IPS-18a (cell line): ENCODE results near the gene TMEM121.
"Not testable (repeated sequence)": the region's sequence is repeated elsewhere in the genome, so short reads cannot be mapped to it uniquely, and the experiment has no call there.

Experiments used
- H3K27ac ChIP-seq: one replicate; pipeline ENCODE4 v1.5.1; 2013; ENCODE audit warnings: low read length
- H3K27me3 ChIP-seq: one replicate; pipeline ENCODE4 v1.6.1; 2013; ENCODE audit warnings: mild to moderate bottlenecking, low read length; ENCODE audit not compliant: control insufficient read depth, insufficient read depth
- H3K36me3 ChIP-seq: one replicate; pipeline ENCODE4 v1.6.1; 2013; ENCODE audit warnings: low read depth, low read length; ENCODE audit not compliant: control insufficient read depth
- H3K4me1 ChIP-seq: one replicate; pipeline ENCODE4 v1.6.1; 2013; ENCODE audit warnings: low read depth, low read length; ENCODE audit not compliant: control insufficient read depth
- H3K4me3 ChIP-seq: one replicate; pipeline ENCODE4 v1.5.1; 2013; ENCODE audit warnings: low read length
- H3K9ac ChIP-seq: one replicate; pipeline ENCODE4 v1.6.1; 2013; ENCODE audit warnings: mild to moderate bottlenecking, low read length, moderate library complexity
- H3K9me3 ChIP-seq: one replicate; pipeline ENCODE4 v1.6.1; 2013; ENCODE audit warnings: low read depth, low read length; ENCODE audit not compliant: control insufficient read depth

TMEM121 gene

GRCh38 chr14:105549481-105549880 lies 23.1 kb downstream of the TMEM121 start:
- H3K9me3 ChIP-seq, result peaks cover 28% of the 10 kb centered on the region
- H3K4me1 ChIP-seq, result no peaks in the 10 kb centered on the region
- no peaks in the 10 kb centered on the region for H3K36me3 ChIP-seq
- H3K4me3 ChIP-seq, result no peak overlapping the region
- no peak overlapping the region for H3K9ac ChIP-seq
- H3K27me3 ChIP-seq, result no peaks in the 10 kb centered on the region
- no peak overlapping the region for H3K27ac ChIP-seq

DNA sequence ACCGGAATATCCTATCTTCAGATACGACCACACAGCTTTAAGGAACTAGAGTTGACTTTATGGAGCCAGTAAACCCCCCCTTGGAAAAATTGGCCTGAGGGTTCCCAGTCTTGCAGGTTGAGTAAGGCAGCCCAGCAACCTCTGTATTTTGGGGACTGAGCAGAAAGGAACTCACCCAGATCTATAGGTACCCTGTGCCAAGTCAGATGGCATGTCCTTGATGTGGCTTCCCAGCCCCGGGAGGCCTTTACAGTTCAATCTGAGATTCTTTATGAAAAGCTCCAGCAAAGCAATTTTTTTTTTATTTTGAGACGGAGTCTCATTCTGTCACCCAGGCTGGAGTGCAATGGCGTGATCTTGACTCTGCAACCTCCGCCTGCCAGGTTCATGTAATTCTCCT lies 27.6 kb downstream of the TMEM121 start:
- Histone ChIP-seq H3K27ac (no peak overlapping the region), H3K36me3 (no peaks in the 10 kb centered on the region), H3K4me3 (no peak overlapping the region), H3K9me3 (peaks cover 21% of the 10 kb centered on the region), H3K4me1 (no peaks in the 10 kb centered on the region), H3K27me3 (no peaks in the 10 kb centered on the region), H3K9ac (no peak overlapping the region)

- H3K9ac ChIP-seq, result no peak overlapping the region
- peaks cover 16% of the 10 kb centered on the region for H3K9me3 ChIP-seq
- no peaks in the 10 kb centered on the region for H3K27me3 ChIP-seq
- H3K27ac ChIP-seq, result no peak overlapping the region
- H3K4me1 ChIP-seq, result no peaks in the 10 kb centered on the region
- no peak overlapping the region for H3K4me3 ChIP-seq
- no peaks in the 10 kb centered on the region for H3K36me3 ChIP-seq
Measured at GRCh38 chr14:105554523-105554922, 28.1 kb downstream of the TMEM121 start.

DNA sequence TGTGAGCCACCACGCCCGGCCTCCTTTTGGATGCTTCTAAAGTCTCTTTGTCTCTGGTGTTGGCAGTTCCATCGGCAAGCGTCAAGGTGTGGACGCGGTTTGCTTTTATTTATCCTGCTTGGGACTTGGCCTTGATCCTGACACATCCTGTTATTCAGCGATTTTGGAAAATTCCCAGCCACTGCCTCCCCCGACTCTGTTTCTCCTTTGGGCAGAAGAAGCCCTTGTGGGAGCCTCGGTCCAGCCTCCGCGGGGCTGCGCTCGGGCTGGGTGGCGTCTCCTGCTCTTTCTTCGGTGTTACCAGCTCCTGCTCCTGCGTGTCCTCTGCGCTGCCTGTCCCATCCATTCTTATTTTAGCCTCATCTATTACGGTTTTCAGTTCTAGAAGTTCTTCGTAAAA lies 31.3 kb downstream of the TMEM121 start:
- H3K27ac ChIP-seq, H3K9ac ChIP-seq: not testable (repeated sequence)
- H3K9me3 ChIP-seq, result peaks cover 11% of the 10 kb centered on the region

DNA sequence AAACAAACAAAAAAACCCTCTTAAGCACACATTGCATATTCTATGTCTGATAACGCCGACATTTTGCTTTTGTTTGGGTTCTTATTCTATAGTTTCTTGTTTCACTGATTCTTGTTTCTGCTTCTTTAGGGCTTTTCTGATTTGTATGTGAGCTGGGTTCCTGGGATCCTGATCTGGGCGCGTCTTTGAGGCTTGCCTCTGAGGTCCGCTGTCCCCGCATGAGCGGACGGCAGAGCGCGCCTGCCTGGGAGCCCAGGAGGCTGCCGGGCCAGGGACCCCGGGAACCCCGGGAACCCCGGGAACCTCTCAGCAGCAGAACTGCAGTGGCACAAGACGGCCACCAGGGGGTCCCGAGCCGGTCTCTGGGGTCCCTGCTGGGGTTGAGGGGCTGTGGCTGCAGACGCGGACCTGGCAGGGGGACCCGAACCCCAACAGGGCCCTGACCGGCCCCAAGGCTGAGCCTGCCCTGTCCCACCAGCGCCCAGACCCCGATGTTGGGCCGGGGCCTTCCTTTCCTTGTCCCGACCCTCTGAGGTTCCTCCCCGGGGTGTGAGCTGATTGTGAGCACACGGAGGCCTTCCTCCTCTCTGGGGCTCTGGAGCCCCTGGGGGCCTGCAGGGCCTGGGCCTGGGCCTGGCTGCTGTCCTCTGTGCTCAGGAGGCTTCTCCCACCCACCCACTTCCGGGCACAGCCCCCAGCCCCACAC lies 32.2 kb downstream of the TMEM121 start:
- H3K27me3 ChIP-seq, H3K27ac ChIP-seq, H3K36me3 ChIP-seq, H3K9ac ChIP-seq, H3K4me3 ChIP-seq, H3K4me1 ChIP-seq: not testable (repeated sequence)
- peaks cover 16% of the 10 kb centered on the region for H3K9me3 ChIP-seq

More for the DNA sequence above, 31.3 kb downstream of the TMEM121 start:
- not testable (repeated sequence) for H3K4me1 ChIP-seq, H3K36me3 ChIP-seq, H3K4me3 ChIP-seq, H3K27me3 ChIP-seq

DNA sequence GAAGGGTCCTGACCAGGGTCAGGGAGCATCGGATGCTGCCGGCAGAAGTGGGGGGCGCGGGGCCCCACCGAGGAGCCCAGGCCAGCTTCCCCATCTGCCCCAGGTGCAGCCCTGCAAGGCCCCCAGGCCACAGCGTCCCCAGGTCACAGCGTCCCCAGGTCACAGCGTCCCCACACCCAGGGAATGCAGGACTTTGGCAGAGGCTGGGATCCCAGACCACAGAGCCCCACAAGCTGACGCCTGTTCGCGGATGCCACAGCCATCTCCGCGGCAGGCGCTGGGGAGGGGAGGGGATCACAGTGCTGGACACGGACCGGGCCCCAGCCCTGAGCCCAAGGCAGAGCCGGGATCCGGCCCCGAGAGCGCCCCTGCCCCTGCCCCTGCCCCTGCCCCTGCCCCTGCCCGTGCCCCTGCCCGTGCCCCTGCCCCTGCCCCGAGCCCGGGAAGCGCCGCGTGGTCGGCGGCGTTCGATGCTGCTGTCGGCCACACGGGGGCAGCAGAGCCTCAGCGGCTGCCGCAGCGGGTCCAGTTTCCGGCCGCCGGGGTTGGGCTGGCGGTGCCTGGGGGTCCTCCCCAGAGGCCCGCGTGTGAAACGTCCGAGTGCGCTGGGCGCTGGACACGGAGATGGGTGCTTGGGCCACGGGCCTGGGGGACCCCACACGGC lies 33.1 kb downstream of the TMEM121 start:
- not testable (repeated sequence) for H3K27ac ChIP-seq, H3K4me3 ChIP-seq, H3K36me3 ChIP-seq, H3K4me1 ChIP-seq, H3K9ac ChIP-seq, H3K27me3 ChIP-seq
- H3K9me3 ChIP-seq, result peaks cover 11% of the 10 kb centered on the region

- H3K9ac ChIP-seq, H3K4me3 ChIP-seq, H3K4me1 ChIP-seq, H3K36me3 ChIP-seq, H3K27me3 ChIP-seq, H3K27ac ChIP-seq: not testable (repeated sequence)
- peaks cover 11% of the 10 kb centered on the region for H3K9me3 ChIP-seq
Measured at GRCh38 chr14:105560048-105560669, 33.8 kb downstream of the TMEM121 start.

GRCh38 chr14:105561345-105561744 lies 35.0 kb downstream of the TMEM121 start:
- not testable (repeated sequence) for H3K36me3 ChIP-seq, H3K4me1 ChIP-seq, H3K27ac ChIP-seq, H3K27me3 ChIP-seq, H3K4me3 ChIP-seq, H3K9ac ChIP-seq
- H3K9me3 ChIP-seq, result peaks cover 11% of the 10 kb centered on the region

DNA sequence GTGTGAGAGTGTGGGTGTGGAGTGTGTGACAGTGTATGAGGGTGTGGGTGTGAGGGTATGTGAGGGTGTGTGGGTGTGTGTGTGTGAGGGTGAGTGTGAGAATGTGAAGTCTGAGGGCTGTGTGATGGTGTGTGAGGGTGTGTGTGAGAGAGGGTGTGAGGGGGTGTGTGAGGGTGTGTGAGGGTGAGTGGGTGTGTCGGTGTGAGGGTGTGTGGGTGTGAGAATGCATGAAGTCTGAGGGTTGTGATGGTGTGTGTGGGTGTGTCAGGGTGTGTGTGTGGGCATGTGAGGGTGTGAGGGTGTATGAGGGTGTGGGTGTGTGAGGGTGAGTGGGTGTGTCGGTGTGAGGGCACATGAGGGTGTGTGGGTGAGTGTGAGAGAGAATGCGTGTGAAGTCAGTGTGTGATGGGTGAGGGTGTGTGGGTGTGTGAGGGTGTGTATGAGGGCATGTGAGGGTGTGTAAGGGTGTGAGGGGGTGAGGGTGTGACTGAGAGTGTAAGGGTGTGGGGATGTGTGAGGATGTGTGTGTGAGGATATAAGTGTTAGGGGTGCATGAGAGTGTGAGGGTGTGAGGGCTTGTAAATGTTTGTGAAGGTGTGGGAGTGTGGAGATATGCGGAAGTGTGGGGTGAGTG lies 36.4 kb downstream of the TMEM121 start:
- Histone ChIP-seq H3K27me3 (no peaks in the 10 kb centered on the region), H3K4me3 (no peak overlapping the region), H3K9me3 (peaks cover 18% of the 10 kb centered on the region), H3K27ac (no peak overlapping the region), H3K4me1 (no peaks in the 10 kb centered on the region), H3K36me3 (no peaks in the 10 kb centered on the region), H3K9ac (no peak overlapping the region)

- Histone ChIP-seq H3K9me3 (peaks cover 18% of the 10 kb centered on the region), H3K4me3 (no peak overlapping the region), H3K4me1 (no peaks in the 10 kb centered on the region)
Measured at GRCh38 chr14:105563347-105563737, 37.0 kb downstream of the TMEM121 start.

DNA sequence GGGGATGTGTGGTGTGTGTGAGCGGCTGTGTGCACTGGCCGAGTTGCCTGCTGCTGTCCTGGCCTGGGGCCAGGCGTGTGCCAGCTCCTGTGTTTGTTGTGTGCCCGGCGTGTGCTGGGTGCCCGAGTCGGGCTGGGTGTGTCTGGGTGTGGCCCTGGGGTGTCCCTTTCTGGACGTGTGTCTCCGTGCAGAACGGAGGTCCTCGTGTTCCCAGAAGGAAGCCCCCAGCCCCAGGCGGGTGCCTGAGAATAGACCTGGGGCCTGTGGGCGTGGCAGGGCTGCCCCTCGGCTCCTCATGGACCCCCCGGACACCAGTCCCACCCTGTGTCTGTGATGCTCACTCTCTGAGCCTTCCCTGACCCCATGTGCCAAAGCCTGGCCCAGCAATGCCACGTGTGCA lies 38.2 kb downstream of the TMEM121 start:
- not testable (repeated sequence) for H3K36me3 ChIP-seq, H3K27ac ChIP-seq, H3K4me1 ChIP-seq, H3K9ac ChIP-seq, H3K27me3 ChIP-seq, H3K4me3 ChIP-seq
- peaks cover 25% of the 10 kb centered on the region for H3K9me3 ChIP-seq

More at GRCh38 chr14:105563347-105563737, 37.0 kb downstream of the TMEM121 start:
- Histone ChIP-seq H3K27me3 (no peaks in the 10 kb centered on the region), H3K36me3 (no peaks in the 10 kb centered on the region), H3K9ac (no peak overlapping the region), H3K27ac (no peak overlapping the region)
